Activated naive CD4-positive, alpha-beta T cell treated with anti-CD3 and anti-CD28 coated beads, Interleukin-2, amount 50 U/mL, for 16 hours (primary cell): ENCODE data around the gene TMEM231.
"Not testable (repeated sequence)": the region's sequence is repeated elsewhere in the genome, so short reads cannot be mapped to it uniquely, and the experiment has no call there.

Experiments
- DNase-seq: peaks from one replicate; pipeline ENCODE4 v3.0.0-alpha.2; 2020

Gene TMEM231

DNA sequence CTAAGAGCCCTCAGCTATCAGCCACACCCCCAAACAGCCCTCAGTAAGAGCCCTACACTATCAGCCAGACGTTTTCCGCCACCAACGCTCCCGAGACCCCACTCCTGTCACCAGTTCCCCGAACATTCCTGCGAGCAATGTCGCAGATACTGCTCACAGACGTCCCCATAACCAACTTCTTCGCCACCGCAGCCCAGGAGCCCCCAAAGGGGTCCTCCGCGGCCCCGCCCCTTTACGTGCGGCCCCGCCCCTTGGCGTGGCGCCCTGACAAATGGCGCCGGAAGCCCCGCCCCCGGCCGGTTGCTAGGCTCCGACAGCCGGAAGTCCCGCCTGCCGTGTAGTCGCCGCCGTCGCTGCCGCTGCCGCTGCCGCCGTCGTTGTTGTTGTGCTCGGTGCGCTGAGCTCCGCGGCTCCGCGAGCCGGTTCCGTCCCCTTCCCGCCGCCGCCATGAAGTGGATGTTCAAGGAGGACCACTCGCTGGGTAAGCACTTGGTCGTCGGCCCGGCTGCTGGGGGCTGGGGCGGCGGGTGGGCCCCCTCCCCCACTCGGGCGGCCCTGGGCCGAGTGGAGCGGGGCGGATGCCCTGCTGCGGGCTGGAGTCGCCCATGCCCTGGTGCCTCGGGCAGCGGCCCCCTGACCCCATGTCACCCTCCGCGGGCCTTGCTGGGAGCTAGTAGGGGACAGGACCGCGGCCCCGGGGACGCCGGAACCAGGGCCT lies 10.1 kb upstream of the TMEM231 start, which contains the start of gene GABARAPL2:
TSS of gene GABARAPL2 (plus strand) at position 340 of the 718 bp plus-strand sequence. CDS start at position 448, 108 bp downstream.
- peak; percentile 91 for DNase-seq

DNA sequence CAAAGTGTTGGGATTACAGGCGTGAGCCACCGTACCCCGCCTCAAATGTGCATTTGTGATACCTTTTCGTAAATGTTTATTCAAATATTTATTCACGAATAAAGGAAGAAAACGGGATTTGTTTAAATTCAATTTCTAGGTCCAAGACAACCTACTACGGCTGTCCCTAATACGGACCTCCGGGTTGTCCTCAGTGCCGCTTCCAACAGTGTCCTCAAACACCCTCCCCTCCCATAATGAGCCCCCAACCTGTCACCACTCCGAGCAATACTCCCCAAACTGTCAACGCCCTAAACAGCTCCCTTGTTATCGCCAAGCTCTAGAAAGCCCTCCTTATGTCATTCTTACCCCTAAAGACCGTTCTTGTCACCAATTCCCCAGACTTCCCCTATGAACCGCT lies 9.6 kb upstream of the TMEM231 start:
- DNase-seq: no peak

DNA sequence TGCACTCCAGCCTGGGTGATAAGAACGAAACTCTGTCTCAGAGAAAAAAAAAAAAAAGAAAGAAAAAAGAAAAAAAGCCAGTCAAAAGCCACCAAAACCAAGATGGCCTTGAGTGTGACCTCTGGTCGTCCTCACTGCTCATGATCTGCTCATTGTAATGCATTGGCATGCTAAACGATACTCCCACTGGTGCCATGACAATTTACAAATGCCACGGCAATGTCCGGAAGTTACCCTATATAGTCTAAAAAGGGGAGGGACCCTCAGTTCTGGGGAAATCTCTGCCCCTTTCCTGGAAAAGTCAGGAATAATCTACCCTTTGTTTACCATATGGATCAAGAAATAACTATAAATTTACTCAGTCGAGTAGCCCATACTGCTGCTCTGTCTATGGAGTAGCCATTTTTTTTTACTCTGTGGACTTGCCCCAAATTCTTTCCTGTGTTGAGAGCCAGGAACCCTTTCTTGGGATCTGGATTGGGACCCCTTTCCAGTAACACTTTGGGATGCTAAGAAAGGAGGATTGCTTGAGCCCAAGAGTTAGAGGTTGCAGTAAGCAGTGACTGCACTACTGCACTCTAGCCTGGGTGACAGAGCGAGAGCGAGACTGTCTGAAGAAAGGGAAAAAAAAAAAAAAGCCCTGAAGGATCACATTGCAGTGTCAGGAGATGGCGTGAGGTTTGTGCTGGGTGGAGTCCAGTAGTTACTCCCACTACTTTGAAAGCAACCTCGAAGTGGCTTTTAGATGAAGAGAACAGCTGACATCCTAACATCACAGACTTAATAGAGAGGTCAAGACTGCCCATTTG lies 3.7 kb upstream of the TMEM231 start:
- DNase-seq: no peak

DNA sequence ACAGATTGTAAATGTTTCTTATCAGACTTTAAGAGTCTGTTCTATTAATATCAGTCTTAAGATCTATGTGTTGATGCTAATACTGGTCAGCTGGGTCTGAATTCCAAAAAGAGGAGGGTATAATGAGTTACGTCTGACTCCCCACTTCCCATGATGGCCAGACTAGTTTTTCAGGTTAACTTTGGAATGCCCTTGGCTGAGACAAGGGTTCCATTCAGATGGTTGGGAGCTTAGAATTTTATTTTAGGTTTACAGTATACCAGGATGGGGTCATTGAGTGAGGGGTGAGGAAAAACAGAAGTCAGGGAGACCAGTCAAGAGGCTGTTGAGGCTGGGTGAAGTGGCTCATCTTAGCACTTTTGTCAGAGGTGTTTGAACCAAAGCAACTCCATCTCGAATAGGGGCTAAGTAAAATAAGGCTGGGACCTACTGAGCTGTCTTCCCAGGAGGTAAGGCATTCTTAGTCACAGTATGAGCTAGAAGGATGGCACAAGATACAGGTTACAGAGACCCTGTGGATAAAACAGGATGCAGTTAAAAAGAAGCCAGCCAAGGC lies 2.9 kb upstream of the TMEM231 start:
- no peak for DNase-seq

- DNase-seq: no peak
These were observed 439 bp upstream of the TMEM231 start for GRCh38 chr16:75556431-75556950.

DNA sequence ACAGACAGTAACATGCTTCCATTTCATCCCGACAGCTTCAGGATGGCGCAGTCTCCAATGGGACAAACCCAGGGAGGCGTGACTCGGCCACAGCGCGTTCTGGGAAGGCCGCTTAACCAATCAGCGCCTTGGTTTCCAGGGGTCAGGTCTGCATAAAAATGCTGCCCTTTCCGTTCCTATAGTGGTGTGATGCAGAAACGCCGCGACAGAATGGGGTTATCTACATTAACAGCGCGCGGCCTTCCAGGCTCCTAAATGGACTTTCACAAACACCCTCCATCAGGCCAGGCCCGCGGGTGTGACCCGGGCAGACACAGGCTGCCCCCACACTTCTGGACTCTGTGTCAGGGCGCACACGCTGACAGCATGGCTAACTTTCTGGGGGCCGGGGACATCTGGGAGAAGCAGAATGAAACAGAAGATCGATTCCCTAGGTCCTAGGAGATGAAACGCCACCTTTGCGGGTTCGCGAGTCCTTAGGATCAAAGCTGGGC lies 792 bp downstream of the TMEM231 start:
- no peak for DNase-seq

- no peak for DNase-seq
These were observed 3.1 kb downstream of the TMEM231 start for GRCh38 chr16:75552951-75553350.

- DNase-seq: no peak
These were observed 5.8 kb downstream of the TMEM231 start for GRCh38 chr16:75550211-75550662.

- not testable (repeated sequence) for DNase-seq
These were observed 7.6 kb downstream of the TMEM231 start for GRCh38 chr16:75548456-75548855.

GRCh38 chr16:75546293-75546692 lies 9.8 kb downstream of the TMEM231 start:
- DNase-seq: no peak

DNA sequence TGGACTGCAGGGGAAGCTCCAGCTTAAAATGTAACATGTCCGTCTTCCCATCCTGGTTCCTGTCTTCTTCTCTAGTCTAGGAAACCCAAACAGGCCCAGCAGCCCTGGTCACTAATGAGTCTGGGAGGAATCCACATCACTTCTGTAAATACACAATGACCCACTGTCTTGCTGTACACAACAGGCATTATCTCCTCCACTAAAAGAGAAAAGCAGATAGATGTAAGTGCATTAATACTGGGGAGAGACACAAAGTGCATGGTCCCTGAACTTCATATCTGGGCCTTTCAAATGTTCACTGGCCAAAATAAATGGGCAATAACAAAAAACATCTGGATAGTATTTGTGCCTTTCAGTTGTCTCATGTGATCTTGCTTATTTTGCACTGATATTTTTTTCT lies 10.2 kb downstream of the TMEM231 start:
- DNase-seq: not testable (repeated sequence)

DNA sequence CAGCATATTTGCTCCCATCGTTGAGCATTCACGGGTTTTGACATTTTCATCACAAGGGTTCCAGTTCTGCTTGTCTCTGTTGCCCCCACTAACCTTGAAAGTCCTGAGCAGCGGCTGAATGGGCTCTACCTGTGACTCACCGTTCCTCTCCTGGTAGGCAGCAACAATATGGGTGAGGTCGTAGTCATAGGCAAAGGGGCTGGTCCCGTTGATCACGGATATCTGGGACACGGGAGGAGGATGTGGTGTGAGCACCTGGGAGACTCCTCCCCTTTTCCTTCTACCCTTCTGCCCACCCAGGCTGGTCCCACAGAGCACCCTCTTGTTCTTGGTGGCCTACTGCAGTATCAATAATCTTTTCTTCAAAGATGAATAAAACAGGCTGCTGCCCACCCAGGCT lies 13.6 kb downstream of the TMEM231 start:
- not testable (repeated sequence) for DNase-seq

DNA sequence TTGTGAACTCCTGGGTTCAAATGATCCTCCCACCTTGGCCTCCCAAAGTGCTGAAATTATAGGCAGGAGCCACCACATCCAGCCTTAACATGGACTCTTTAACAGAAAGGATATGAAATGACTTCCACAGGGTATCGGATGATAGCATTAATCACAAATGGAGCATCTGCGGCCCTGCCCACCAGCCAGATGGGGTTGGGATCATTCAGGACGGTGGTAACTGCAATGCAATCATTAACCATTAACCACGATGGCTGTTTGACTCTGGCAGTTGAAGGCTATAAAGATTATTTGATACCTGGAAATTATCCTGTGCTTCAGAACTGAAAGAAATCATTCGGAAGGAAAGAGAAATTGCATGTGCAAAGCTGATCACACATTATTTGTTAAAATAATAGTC lies 14.8 kb downstream of the TMEM231 start:
- no peak for DNase-seq

- not testable (repeated sequence) for DNase-seq
These were observed 17.0 kb downstream of the TMEM231 start for GRCh38 chr16:75538882-75539565.

DNA sequence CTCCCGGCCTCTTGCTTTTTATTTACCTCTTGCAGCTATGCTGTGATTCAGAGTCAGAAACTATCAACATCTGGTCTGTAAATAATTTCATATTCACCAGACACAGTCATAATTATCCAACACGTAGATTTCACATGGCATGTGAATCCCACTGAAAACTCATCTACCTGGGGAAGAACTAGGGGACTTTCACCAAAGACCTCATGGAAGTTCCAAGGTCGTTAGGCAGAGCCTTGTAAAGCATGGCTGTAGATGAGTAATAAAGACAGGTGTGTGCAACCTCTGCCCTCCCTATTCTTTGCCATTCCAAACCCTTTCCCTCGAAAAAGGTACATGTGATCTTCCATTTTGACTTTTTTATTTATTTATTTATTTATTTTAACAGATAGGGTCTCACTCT lies 18.3 kb downstream of the TMEM231 start:
- no peak for DNase-seq

GRCh38 chr16:75535901-75536300 lies 20.2 kb downstream of the TMEM231 start, which contains the start of gene CHST5:
CHST5 (minus strand) TSS chr16:75536108; CDS start chr16:75530384, 5,724 bp downstream.
- no peak for DNase-seq

DNA sequence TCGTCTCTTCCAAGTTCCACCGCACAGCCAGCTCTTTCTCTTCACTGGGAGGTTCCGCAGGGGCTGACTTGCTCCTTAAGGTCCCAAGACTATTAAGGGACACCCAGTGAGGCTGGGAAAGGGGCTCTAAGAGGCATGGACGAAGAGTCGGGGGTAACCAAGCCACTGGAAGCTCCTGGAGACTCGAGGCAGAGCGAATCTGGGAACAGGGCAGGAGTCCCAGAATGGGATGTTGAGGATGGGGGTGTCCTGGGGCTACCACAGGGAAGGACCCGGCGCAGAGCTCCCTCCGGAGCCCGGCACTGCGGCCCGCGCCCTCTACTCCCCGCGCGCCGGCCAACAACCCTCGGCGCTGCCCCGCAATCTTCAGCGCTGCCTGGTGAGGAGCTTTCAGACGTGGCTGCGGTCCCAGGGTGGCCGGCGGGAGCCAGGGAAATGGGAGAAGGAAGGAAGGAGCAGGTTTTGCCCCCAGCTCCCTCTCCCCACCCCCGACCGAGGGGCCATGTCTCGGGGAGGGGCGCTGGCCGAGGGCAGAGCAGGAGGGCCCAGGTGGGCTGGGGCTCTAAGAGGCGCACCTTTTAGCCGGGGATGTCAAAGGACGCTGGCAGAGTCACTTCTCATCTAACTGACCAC lies 20.7 kb downstream of the TMEM231 start:
- no peak for DNase-seq

DNA sequence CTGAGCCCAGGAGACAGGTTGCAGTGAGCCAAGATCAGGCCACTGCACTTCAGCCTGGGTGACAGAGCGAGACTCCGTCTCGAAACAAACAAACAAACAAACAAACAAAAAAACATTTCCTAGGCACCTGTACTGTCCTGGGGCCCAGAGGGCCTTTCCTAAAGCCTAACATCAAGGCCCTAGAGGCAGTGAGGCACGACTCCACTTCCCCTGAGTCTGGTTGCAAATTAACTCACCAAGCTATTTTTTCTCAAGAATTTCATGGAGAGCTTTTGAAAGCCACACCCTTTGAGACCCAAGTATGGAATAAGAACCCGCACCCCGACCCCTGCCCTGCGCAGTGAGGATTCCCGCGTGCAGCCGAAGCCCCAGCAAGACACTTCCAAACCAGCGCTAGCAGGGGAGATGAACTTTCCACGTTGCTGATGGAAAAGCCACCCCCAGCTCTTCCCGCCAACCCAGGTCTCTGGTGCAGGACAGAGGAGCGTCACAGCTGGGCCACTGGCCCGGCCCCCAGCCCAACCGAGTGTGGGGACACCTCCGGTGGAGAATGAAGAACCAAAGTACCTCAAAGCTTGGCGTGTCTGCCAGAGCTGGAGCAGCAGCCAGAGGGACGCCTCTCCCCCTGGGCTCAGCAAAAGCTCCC lies 21.4 kb downstream of the TMEM231 start:
- DNase-seq: no peak

DNA sequence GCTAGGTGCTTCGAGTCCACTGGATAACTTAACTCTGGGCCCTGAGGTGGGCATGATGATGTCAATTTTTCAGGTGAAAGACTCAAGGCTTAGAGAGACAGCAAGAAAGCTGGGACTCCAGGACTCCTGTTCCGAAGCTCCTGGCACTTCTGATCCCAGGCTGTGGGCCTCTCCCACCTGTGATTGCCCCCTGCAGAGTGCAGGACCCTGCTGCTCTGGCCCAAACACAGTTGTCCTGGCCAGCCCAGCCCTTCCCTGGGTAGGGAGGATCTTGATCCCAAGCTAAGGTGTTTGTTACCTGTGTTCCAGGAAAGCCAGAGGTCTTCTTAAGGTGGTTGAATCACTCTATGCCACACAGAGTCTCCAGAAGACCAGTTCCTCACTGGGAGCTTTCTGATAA lies 23.3 kb downstream of the TMEM231 start:
- no peak for DNase-seq

GRCh38 chr16:75532142-75532765 lies 23.8 kb downstream of the TMEM231 start:
- no peak for DNase-seq

DNA sequence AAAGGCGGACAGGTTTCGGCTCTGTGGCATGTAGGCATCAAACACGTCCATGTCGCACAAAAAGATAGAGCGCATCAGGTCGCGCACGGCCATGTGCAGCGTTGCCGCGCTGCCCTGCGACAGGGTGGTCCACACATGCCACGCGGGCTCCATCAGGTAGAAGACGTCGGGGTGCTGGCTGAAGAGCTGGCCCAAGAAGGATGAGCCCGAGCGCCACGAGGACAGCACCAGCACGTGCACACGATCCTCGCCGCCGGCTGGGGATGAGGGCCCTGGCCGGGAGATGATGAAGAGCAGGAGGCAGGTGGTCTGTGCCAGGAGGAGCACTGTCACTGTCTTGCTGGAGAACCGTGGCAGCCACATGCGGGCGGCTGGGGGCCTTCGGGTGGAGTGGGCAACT lies 26.1 kb downstream of the TMEM231 start:
- no peak for DNase-seq
